Stimulated activated naive B cell treated with anti-CD40 and anti-IgM and Interleukin-4, amounts not matched to agents 10 μg/mL and 1 μg/mL and 100 μg/mL, for 72 hours (primary cell): ENCODE data around the gene HRH2.
"Not testable (repeated sequence)": the region's sequence is repeated elsewhere in the genome, so short reads cannot be mapped to it uniquely, and the experiment has no call there.

Source experiments
- ATAC-seq, 2 donors: fragments of 150-1000 bp; cut with Tn5 transposase; replicated peaks; 2 replicates each; pipeline ENCODE4 v1.10.0; 2021; ENCODE audit warnings: moderate library complexity in 1 of 2
- DNase-seq: peaks from one replicate; pipeline ENCODE4 v3.0.0; 2021
- H3K27ac Mint-ChIP-seq: one replicate; pipeline ENCODE4 v1.8.0; 2022; ENCODE audit warnings: mild to moderate bottlenecking, mixed read lengths
- H3K27me3 Mint-ChIP-seq, 2 donors: one replicate each; pipeline ENCODE4 v1.8.0; 2022; ENCODE audit warnings: mixed read lengths in 2 of 2
- H3K36me3 Mint-ChIP-seq, 2 donors: one replicate each; pipeline ENCODE4 v1.8.0; 2022; ENCODE audit warnings: mixed read lengths in 2 of 2, mild to moderate bottlenecking in 1 of 2
- H3K4me1 Mint-ChIP-seq, 2 donors: one replicate each; pipeline ENCODE4 v1.8.0; 2022; ENCODE audit warnings: mixed read lengths in 2 of 2, mild to moderate bottlenecking in 1 of 2
- H3K4me3 Mint-ChIP-seq, 2 donors: one replicate each; pipeline ENCODE4 v1.8.0; 2022; ENCODE audit warnings: mild to moderate bottlenecking in 2 of 2, mixed read lengths in 2 of 2, moderate library complexity in 1 of 2
- H3K9me3 Mint-ChIP-seq, 2 donors: one replicate each; pipeline ENCODE4 v1.8.0; 2022; ENCODE audit warnings: mixed read lengths in 2 of 2, mild to moderate bottlenecking in 1 of 2

HRH2 gene

GRCh38 chr5:175628668-175629067 lies 29.2 kb upstream of the HRH2 start:
- Mint-ChIP-seq H3K27me3 (peaks cover 7 to 10% of the 10 kb centered on the region in 2 donors), H3K9me3 (peaks cover 17 to 19% of the 10 kb centered on the region in 2 donors), H3K36me3 (peaks cover 3 to 9% of the 10 kb centered on the region in 2 donors), H3K4me1 (no peaks in the 10 kb centered on the region), H3K27ac (no peak overlapping the region), H3K4me3 (no peak overlapping the region)
- ATAC-seq = no peak
- DNase-seq = no peak

GRCh38 chr5:175629261-175629660 lies 28.6 kb upstream of the HRH2 start:
- no peak for DNase-seq
- Mint-ChIP-seq H3K4me3 (no peak overlapping the region), H3K27me3 (peaks cover 7 to 10% of the 10 kb centered on the region in 2 donors), H3K27ac (no peak overlapping the region), H3K4me1 (no peaks in the 10 kb centered on the region), H3K36me3 (peaks cover 3 to 9% of the 10 kb centered on the region in 2 donors), H3K9me3 (peaks cover 17 to 19% of the 10 kb centered on the region in 2 donors)
- ATAC-seq = no peak

DNA sequence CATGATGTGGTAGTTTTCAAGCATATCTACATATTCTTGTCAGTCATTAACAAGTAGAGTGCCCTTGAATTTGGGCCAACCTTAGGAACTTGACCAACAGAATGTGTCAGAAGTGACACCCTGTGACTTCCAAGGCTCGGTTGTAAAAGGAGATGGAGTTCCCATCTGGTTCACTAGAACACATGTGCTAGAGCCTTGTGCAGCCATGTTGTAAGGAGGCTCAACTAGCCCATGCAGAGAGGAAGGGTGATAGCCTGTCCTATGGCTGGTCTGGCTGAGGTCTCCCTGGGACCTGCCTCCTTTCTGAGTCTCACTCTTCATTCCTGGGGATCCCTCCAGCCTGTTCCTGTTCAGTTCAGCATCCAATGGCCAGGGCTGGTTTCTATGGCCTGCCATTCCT lies 28.1 kb upstream of the HRH2 start:
- no peak for DNase-seq
- Mint-ChIP-seq H3K36me3 (peaks cover 3 to 9% of the 10 kb centered on the region in 2 donors), H3K27ac (no peak overlapping the region), H3K4me1 (no peaks in the 10 kb centered on the region), H3K9me3 (peaks cover 17 to 19% of the 10 kb centered on the region in 2 donors), H3K4me3 (no peak overlapping the region), H3K27me3 (peaks cover 7 to 10% of the 10 kb centered on the region in 2 donors)
- no peak for ATAC-seq

DNA sequence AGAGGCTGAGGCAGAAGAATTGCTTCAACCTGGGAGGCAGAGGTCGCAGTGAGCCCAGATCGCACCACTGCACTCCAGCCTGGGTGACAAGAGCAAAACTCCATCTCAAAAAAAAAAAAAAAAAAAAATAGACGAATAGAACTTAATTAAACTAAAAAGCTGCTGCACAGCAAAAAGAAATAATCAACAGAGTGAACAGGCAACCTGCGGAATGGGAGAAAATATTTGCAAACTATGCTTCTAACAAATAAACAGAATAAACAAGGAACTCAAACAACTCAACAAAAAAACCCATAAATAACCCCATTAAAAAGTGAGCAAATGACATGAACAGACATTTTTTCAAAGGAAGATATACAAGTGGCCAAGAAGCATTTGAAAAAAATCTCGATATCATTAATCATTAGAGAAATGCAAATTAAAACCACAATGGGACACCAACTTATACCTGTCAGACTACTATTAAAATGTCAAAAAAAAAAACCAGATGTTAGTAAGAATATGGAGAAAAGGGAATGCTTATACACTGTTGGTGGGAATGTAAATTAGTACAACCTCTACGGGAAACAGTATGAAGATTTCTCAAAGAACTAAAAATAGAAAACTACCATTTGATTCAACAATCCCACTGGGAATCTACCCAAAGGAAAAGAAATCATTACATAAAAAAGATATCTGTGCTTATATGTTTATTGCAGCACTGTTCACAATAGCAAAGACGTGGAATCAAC lies 21.9 kb upstream of the HRH2 start:
- ATAC-seq = no peak
- Mint-ChIP-seq H3K9me3 (peaks cover 0 to 4% of the 10 kb centered on the region in 2 donors), H3K4me3 (no peak overlapping the region), H3K36me3 (no peaks in the 10 kb centered on the region), H3K27me3 (peaks cover 0 to 14% of the 10 kb centered on the region in 2 donors), H3K27ac (no peak overlapping the region), H3K4me1 (no peaks in the 10 kb centered on the region)
- no peak for DNase-seq

DNA sequence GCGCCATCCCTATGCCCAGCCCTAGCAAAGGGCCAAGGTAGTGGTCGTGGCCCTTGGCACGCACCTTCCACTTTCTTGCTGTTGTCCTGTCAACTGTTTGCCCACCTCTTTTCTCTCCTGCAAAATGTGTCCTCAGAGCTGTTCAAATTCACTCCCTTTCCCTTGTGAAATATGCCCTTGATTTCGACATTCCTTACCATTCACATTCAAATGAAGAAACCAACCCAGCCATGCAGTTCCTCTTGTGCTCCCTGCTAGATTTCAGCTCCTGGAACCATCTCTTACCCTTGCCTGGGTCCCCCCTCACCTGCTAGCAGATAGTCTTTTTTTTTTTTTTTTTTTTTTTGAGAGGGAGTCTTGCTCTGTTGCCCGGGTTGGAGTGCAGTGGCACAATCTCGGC lies 19.6 kb upstream of the HRH2 start:
- peaks cover 0 to 4% of the 10 kb centered on the region in 2 donors for H3K9me3 Mint-ChIP-seq
- no peak overlapping the region for H3K27ac Mint-ChIP-seq
- ATAC-seq = no peak
- no peak overlapping the region for H3K4me3 Mint-ChIP-seq
- no peak for DNase-seq
- no peaks in the 10 kb centered on the region for H3K4me1 Mint-ChIP-seq
- peaks cover 0 to 14% of the 10 kb centered on the region in 2 donors for H3K27me3 Mint-ChIP-seq
- no peaks in the 10 kb centered on the region for H3K36me3 Mint-ChIP-seq

- Mint-ChIP-seq H3K36me3 (no peaks in the 10 kb centered on the region), H3K27ac (no peak overlapping the region), H3K4me1 (no peaks in the 10 kb centered on the region), H3K9me3 (peaks cover 0 to 4% of the 10 kb centered on the region in 2 donors), H3K4me3 (no peak overlapping the region), H3K27me3 (peaks cover 0 to 14% of the 10 kb centered on the region in 2 donors)
- DNase-seq (no peak), ATAC-seq (no peak)
These were observed 17.6 kb upstream of the HRH2 start for GRCh38 chr5:175640106-175640775.

DNA sequence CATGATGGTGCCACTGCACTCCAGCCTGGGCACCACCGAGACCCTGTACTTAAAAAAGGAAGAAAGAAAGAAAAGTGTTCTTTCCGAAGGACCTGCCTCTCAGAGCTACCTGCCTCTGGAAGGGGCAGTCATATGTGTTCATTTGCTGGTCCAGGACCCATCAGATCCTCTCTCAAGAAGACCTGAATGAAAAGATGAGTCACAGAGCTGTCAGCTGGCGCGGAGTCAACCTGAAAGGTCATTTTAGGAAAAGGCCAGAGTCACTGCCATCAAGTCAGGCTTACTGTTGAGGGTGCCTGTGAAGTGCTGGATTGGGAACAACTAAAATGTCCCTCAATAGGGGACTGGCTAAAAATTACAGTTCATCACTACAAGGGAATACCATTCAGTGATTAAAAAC lies 14.9 kb upstream of the HRH2 start:
- H3K9me3 Mint-ChIP-seq = peaks cover 0 to 4% of the 10 kb centered on the region in 2 donors
- DNase-seq = no peak
- no peaks in the 10 kb centered on the region for H3K36me3 Mint-ChIP-seq
- H3K4me3 Mint-ChIP-seq = no peak overlapping the region
- H3K4me1 Mint-ChIP-seq = no peaks in the 10 kb centered on the region
- no peak for ATAC-seq
- no peak overlapping the region for H3K27ac Mint-ChIP-seq
- peaks cover 0 to 14% of the 10 kb centered on the region in 2 donors for H3K27me3 Mint-ChIP-seq

DNA sequence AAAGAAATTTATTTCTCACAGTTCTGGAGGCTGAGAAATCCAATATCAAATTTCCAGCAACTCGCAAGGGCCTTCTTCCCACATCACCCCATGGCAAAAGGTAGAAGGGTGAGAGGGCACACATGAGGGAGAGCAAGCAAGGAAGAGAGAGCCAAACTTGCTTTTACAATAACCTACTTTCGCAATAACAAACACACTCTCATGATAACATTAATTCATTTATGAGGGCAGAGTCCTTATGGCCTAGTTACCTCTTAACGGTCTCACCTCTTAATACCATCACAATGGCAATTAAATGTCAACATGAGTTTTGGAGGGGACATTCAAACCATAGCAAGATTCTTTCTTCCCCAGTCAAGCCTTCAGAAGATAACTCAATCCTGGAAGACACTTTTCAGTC lies 11.6 kb upstream of the HRH2 start:
- no peak overlapping the region for H3K27ac Mint-ChIP-seq
- H3K4me1 Mint-ChIP-seq = no peaks in the 10 kb centered on the region
- no peaks in the 10 kb centered on the region for H3K27me3 Mint-ChIP-seq
- peaks cover 13 to 18% of the 10 kb centered on the region in 2 donors for H3K9me3 Mint-ChIP-seq
- DNase-seq = no peak
- ATAC-seq = no peak
- H3K36me3 Mint-ChIP-seq = peaks cover 0 to 3% of the 10 kb centered on the region in 2 donors
- no peak overlapping the region for H3K4me3 Mint-ChIP-seq

DNA sequence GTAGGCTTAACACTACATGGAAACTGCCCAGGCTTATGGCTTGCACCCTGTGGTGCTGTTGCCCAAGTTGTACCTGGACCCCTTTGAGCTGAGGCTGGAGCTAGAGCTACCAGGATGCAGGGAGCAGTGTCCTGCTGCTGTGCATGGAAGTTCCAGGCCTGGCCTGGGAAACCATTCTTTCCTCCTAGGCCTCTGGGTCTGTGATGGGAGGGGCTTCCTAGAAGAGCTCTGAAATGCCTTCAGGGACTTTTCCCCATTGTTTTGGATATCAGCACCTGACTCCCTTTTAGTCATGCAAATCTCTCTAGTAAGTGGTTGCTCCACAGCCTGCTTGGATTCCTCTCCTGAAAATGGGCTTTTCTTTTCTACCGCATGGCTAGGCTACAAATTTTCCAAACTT lies 7.9 kb upstream of the HRH2 start:
- peaks cover 13 to 18% of the 10 kb centered on the region in 2 donors for H3K9me3 Mint-ChIP-seq
- H3K4me1 Mint-ChIP-seq = peaks cover 3 to 17% of the 10 kb centered on the region in 2 donors
- H3K4me3 Mint-ChIP-seq = no peak overlapping the region
- ATAC-seq = no peak
- H3K27ac Mint-ChIP-seq = no peak overlapping the region
- H3K36me3 Mint-ChIP-seq = peaks cover 0 to 3% of the 10 kb centered on the region in 2 donors
- peaks cover 6 to 12% of the 10 kb centered on the region in 2 donors for H3K27me3 Mint-ChIP-seq
- DNase-seq = no peak

DNA sequence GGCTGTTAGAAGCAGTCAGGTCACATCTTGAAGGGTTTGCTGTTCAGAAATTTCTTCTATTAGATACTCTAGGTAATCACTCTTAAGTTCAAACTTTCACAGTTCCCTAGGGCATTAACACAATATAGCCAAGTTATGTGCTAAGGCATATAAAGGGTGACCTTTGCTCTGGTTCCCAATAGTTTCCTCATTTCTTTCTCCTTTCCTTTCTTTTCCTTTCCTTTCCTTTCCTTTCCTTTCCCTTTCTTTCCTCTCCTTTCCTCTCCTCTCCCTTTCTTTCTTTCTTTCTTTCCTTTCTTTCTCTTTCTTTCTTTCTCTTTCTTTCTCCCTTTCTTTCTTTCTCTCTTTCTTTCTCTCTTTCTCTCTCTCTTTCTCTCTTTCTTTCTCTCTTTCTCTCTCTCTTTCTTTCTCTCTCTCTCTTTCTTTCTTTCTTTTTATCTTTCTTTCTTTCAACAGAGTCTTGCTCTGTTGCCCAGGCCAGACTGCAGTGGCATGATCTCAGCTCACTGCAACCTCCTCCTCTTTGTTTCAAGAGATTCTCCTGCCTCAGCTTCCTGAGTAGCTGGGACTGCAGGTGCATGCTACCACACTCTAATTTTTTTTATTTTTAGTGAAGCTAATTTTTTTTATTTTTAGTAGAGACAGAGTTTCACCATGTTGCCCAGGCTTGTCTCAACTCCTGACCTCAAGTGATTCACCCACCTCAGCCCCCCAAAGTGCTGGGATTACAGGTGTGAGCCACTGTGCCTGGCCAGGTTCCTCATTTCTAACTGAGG lies 7.3 kb upstream of the HRH2 start:
- H3K4me1 Mint-ChIP-seq = peaks cover 3 to 17% of the 10 kb centered on the region in 2 donors
- H3K9me3 Mint-ChIP-seq = peaks cover 13 to 18% of the 10 kb centered on the region in 2 donors
- H3K4me3 Mint-ChIP-seq, ATAC-seq, H3K27ac Mint-ChIP-seq, H3K36me3 Mint-ChIP-seq, DNase-seq: not testable (repeated sequence)
- H3K27me3 Mint-ChIP-seq = peaks cover 6 to 19% of the 10 kb centered on the region in 2 donors

DNA sequence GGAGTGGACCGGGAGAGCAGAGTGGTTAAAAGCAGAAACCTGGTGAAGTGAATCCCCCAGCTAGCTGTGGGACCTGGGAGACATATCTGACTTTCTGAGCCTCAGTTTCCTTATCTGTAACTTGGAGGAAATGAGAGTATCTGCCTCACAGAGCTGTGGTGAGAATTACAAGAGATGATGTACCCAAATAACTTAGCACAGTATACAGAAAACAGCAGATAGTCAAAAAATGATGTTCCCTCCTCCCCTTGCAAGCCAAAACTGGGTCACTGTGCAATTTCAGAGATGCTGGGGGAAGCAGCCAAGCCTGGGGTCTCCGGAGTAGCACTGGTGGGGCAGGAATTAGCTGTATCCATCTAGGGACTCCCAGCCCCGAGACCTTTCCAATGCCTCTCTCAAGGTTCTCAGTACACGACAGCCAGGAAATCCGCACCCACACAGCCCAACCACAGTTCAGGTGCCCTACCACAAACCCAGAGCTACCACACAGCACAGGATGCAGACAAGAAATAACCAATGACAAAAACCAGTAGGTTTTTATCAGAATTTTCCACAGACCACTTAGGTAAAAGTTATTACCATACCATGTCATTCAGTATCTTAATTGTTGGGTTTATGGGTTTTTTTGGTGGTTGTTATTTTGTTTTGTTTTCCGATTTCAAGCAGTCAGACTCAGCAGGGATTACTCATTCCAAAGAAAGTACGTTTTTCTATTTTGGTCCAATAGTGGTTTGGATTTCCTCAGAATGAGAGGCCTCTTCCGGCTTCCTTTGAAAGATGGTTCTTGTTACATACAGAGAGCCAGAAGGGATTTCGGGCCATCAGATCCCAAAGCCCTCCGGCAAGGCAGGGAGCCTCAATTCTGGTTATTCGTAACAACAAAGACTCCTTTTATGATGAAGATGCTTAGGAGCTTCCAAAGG lies 4.9 kb upstream of the HRH2 start:
- peak; percentile 81 to 87 for ATAC-seq
- Mint-ChIP-seq H3K9me3 (peaks cover 12 to 18% of the 10 kb centered on the region in 2 donors), H3K27ac (no peak overlapping the region), H3K4me3 (no peak overlapping the region), H3K4me1 (peaks cover 7 to 26% of the 10 kb centered on the region in 2 donors), H3K27me3 (peaks cover 25 to 38% of the 10 kb centered on the region in 2 donors), H3K36me3 (peaks cover 6 to 9% of the 10 kb centered on the region in 2 donors)
- no peak for DNase-seq

- Mint-ChIP-seq H3K36me3 (peaks cover 6 to 9% of the 10 kb centered on the region in 2 donors), H3K4me3 (no peak overlapping the region), H3K27ac (no peak overlapping the region), H3K27me3 (peaks cover 33 to 44% of the 10 kb centered on the region in 2 donors), H3K9me3 (peaks cover 11 to 16% of the 10 kb centered on the region in 2 donors), H3K4me1 (peaks cover 7 to 31% of the 10 kb centered on the region in 2 donors)
- no peak for DNase-seq
- no peak for ATAC-seq
These were observed 4.1 kb upstream of the HRH2 start for GRCh38 chr5:175653763-175654162.

DNA sequence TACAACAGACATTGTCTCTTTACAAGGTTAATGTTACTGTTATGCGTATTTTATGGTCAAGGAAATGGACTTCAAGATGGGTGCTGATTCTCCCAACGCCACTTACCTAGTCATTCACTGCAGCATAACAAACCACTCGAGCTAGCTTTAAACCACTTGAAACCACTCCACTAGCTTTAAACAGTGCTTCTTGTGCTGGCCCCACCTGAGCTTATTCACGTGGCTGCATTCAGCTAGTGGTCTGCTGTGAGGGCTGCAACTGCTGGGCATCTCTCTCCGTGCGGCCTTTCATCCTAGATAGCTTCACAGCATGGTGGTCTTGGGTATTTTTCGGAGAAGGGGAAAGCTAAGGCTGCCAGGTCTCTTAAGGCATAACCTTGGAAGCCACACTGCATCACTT lies 3.5 kb upstream of the HRH2 start:
- ATAC-seq = no peak
- Mint-ChIP-seq H3K4me1 (peaks cover 7 to 31% of the 10 kb centered on the region in 2 donors), H3K9me3 (peaks cover 7 to 10% of the 10 kb centered on the region in 2 donors), H3K4me3 (no peak overlapping the region), H3K27ac (no peak overlapping the region), H3K27me3 (peaks cover 35 to 50% of the 10 kb centered on the region in 2 donors), H3K36me3 (peaks cover 3 to 9% of the 10 kb centered on the region in 2 donors)
- DNase-seq = no peak
